Upper lobe of left lung (tissue), 6 donors: ENCODE data around the gene FBXO11. TPM values are rescaled to one million over a fixed set of nuclear protein-coding genes. Genes with fewer than 3 reads are reported as not detected.

Source experiments
- ATAC-seq, 2 donors: fragments of 200-7000 bp; cut with Tn5 transposase; one replicate each; pipeline ENCODE4 v1.9.1; 2022; ENCODE audit warnings: mild to moderate bottlenecking in 2 of 2, moderate library complexity in 2 of 2; ENCODE audit not compliant: low FRiP score in 2 of 2
- DNase-seq, 2 donors: peaks; one replicate each; pipeline ENCODE4 v3.0.0-alpha.2; 2019 to 2020
- H3K27ac ChIP-seq, 4 donors: fragments of 200-600 bp; sonication (generic); one replicate each; pipeline ENCODE4 v1.5.1; 2016 to 2019
- H3K27me3 ChIP-seq, 4 donors: fragments of 200-600 bp; sonication (generic); one replicate each; pipeline ENCODE4 v1.5.1; 2017 to 2019
- H3K36me3 ChIP-seq, 4 donors: fragments of 200-600 bp; sonication (generic); one replicate each; pipeline ENCODE4 v1.5.1; 2016 to 2019
- H3K4me1 ChIP-seq, 4 donors: fragments of 200-600 bp; sonication (generic); one replicate each; pipeline ENCODE4 v1.5.1; 2018 to 2019
- H3K4me3 ChIP-seq, 4 donors: fragments of 200-600 bp; sonication (generic); one replicate each; pipeline ENCODE4 v1.5.1; 2017 to 2019; ENCODE audit warnings: mild to moderate bottlenecking in 2 of 4, moderate library complexity in 1 of 4
- H3K9me3 ChIP-seq, 4 donors: fragments of 200-600 bp; sonication (generic); one replicate each; pipeline ENCODE4 v1.5.1; 2018 to 2019
- CTCF ChIP-seq, 6 experiments: fragments of 450-650 bp in 4 of 6; fragments of 200-600 bp in 2 of 6; sonication (generic) in 2 of 6; IDR thresholded peaks; one replicate each; pipeline ENCODE4 v1.5.1; 2016 to 2019; ENCODE audit warnings: antibody characterized with exemption in 6 of 6
- EP300 ChIP-seq, 4 donors: sonication (generic); formaldehyde crosslinking; IDR thresholded peaks; one replicate each; pipeline ENCODE4 v1.5.1; 2017; ENCODE audit warnings: antibody characterized with exemption in 4 of 4, control low read depth in 2 of 4
- POLR2A ChIP-seq, 4 donors: fragments of 450-650 bp; IDR thresholded peaks; one replicate each; pipeline ENCODE4 v1.5.1; 2016 to 2017; ENCODE audit warnings: antibody characterized with exemption in 4 of 4, mild to moderate bottlenecking in 2 of 4
- POLR2AphosphoS5 ChIP-seq, 2 donors: sonication (generic); formaldehyde crosslinking; IDR thresholded peaks; one replicate each; pipeline ENCODE4 v1.5.1; 2017; ENCODE audit warnings: antibody characterized with exemption in 2 of 2
- WGBS, 2 donors: methylation state at CpG; one replicate each; pipeline ENCODE4 v1.1.5; 2017 to 2018; 5-methylcytosine and 5-hydroxymethylcytosine counted together
- small RNA-seq, 4 donors: library from RNA; depleted of rRNA; stranded (forward); fragments of <200 nt; gene quantifications; one replicate each; pipeline ENCODE3, GENCODE V24; 2016
- total RNA-seq, 6 donors: library from RNA; depleted of rRNA in 4 of 6; stranded (reverse); fragments of >200 nt in 4 of 6; gene quantifications; one replicate each; pipeline versions ENCODE4 v1.1.0 to v1.2.1, GENCODE V29; 2016 to 2021
- donor health status: DM: no; HTN: no; CAD: no; lungs with moderate emphysema.
- donor health status: DM: no; HTN: yes; CAD: no; lungs with severe emphysema.

FBXO11 gene
- total RNA-seq, 6 donors from 2014 or later: 30.5 to 99.2 (median 60.0) TPM

GRCh38 chr2:47744074-47744473 lies 162.2 kb downstream of the FBXO11 start:
- TF ChIP-seq POLR2A (IDR thresholded peaks at IDR 0.05): no peak
- TF ChIP-seq CTCF (IDR thresholded peaks at IDR 0.05): no peak
- TF ChIP-seq EP300 (IDR thresholded peaks at IDR 0.05): no peak
- no peak for TF ChIP-seq POLR2AphosphoS5 (IDR thresholded peaks at IDR 0.05)
- Histone ChIP-seq H3K4me3 (no peak overlapping the region), H3K36me3 (no peaks in the 10 kb centered on the region), H3K4me1 (no peaks in the 10 kb centered on the region), H3K27ac (no peak overlapping the region), H3K9me3 (peaks cover 6 to 13% (median 10%) of the 10 kb centered on the region in 4 donors), H3K27me3 (no peaks in the 10 kb centered on the region)
- 67 to 73% methylated on average over 2 of the region's 2 CpGs for WGBS, 2 donors
- no peak for ATAC-seq
- no peak for DNase-seq

- no peak for TF ChIP-seq EP300 (IDR thresholded peaks at IDR 0.05)
- no peak for TF ChIP-seq CTCF (IDR thresholded peaks at IDR 0.05)
- no peak for TF ChIP-seq POLR2A (IDR thresholded peaks at IDR 0.05)
- TF ChIP-seq POLR2AphosphoS5 (IDR thresholded peaks at IDR 0.05): no peak
- Histone ChIP-seq H3K36me3 (no peaks in the 10 kb centered on the region), H3K4me3 (no peak overlapping the region), H3K27me3 (no peaks in the 10 kb centered on the region), H3K27ac (no peak overlapping the region), H3K4me1 (no peaks in the 10 kb centered on the region), H3K9me3 (no peaks in the 10 kb centered on the region)
- WGBS, 2 donors: 58 to 62% methylated on average over 3 of the region's 3 CpGs
- ATAC-seq (no peak), DNase-seq (no peak)
Observed at GRCh38 chr2:47741637-47742036, 164.7 kb downstream of the FBXO11 start.

- Histone ChIP-seq H3K4me3 (no peak overlapping the region), H3K36me3 (no peaks in the 10 kb centered on the region), H3K27ac (no peak overlapping the region), H3K27me3 (no peaks in the 10 kb centered on the region), H3K9me3 (no peaks in the 10 kb centered on the region), H3K4me1 (no peaks in the 10 kb centered on the region)
- no peak for ATAC-seq
- WGBS, 2 donors: 63 to 75% methylated on average over 3 of the region's 3 CpGs
- DNase-seq: no peak
- TF ChIP-seq EP300 (IDR thresholded peaks at IDR 0.05) (no peak), POLR2A (IDR thresholded peaks at IDR 0.05) (no peak), POLR2AphosphoS5 (IDR thresholded peaks at IDR 0.05) (no peak), CTCF (IDR thresholded peaks at IDR 0.05) (no peak)
Observed at GRCh38 chr2:47741101-47741500, 165.2 kb downstream of the FBXO11 start.

Small RNAs within 50 kb of the gene (small RNA-seq; reads per million reads assigned to genes)
- 0 reads per million in 4 donors for gene RF00026
- gene RPL36AP15: 0 reads per million in 4 donors

Other genes with a start within 250 kb of the FBXO11 start
- gene MSH6, start 123.4 kb downstream of the FBXO11 start, total RNA-seq: 10 to 100 TPM; 21.6 to 35.5 (median 30.3) TPM